IPS-NIHi7 (cell line): Measurements from ENCODE around the gene GPLD1.

Experiments
- DNase-seq: peaks from one replicate; pipeline ENCODE4 v3.0.0; 2012; ENCODE audit warnings: mixed read lengths; ENCODE audit errors: extremely low spot score

Gene GPLD1

GRCh38 chr6:24497254-24497970 is 8.0 kb upstream of the GPLD1 start:
- no peak for DNase-seq

GRCh38 chr6:24494821-24495795 is 5.7 kb upstream of the GPLD1 start, which contains the start of gene ALDH5A1:
TSS of gene ALDH5A1 (plus strand) at chr6:24494969. CDS start at chr6:24494997, 28 bp downstream.
- DNase-seq = peak; percentile 84

- no peak for DNase-seq
Measured at GRCh38 chr6:24493945-24494820, 4.8 kb upstream of the GPLD1 start.

GRCh38 chr6:24492475-24492874 is 3.1 kb upstream of the GPLD1 start:
- peak; percentile 60 for DNase-seq

- DNase-seq = no peak
Measured at GRCh38 chr6:24490948-24491347, 1.6 kb upstream of the GPLD1 start.

- DNase-seq = no peak
Measured at GRCh38 chr6:24489881-24490280, 503 bp upstream of the GPLD1 start.

GRCh38 chr6:24486065-24486464 is 3.3 kb downstream of the GPLD1 start:
- no peak for DNase-seq

- DNase-seq = no peak
Measured at GRCh38 chr6:24484657-24485323, 4.6 kb downstream of the GPLD1 start.

- DNase-seq = no peak
Measured at GRCh38 chr6:24481449-24481848, 7.9 kb downstream of the GPLD1 start.

- no peak for DNase-seq
Measured at GRCh38 chr6:24480705-24481104, 8.7 kb downstream of the GPLD1 start.

GRCh38 chr6:24478903-24479302 is 10.5 kb downstream of the GPLD1 start:
- DNase-seq = no peak

GRCh38 chr6:24477070-24477469 is 12.3 kb downstream of the GPLD1 start:
- DNase-seq = no peak

GRCh38 chr6:24476631-24477030 is 12.7 kb downstream of the GPLD1 start:
- DNase-seq = no peak

- no peak for DNase-seq
Measured at GRCh38 chr6:24472181-24472580, 17.2 kb downstream of the GPLD1 start.

GRCh38 chr6:24469811-24470210 is 19.6 kb downstream of the GPLD1 start:
- DNase-seq = no peak

- no peak for DNase-seq
Measured at GRCh38 chr6:24464253-24465038, 24.9 kb downstream of the GPLD1 start.

- no peak for DNase-seq
Measured at GRCh38 chr6:24460966-24461365, 28.4 kb downstream of the GPLD1 start.

- no peak for DNase-seq
Measured at GRCh38 chr6:24458941-24459340, 30.4 kb downstream of the GPLD1 start.

- no peak for DNase-seq
Measured at GRCh38 chr6:24458134-24458533, 31.2 kb downstream of the GPLD1 start.

GRCh38 chr6:24455061-24455460 is 34.3 kb downstream of the GPLD1 start:
- no peak for DNase-seq
